HepG2 (cell line): ENCODE data around the gene SCARB2. TPM values are rescaled to one million over a fixed set of nuclear protein-coding genes. Genes with fewer than 3 reads are reported as not detected.

Source experiments
- ATAC-seq: fragments of 200-7000 bp; cut with Tn5 transposase; 3 replicates; pipeline ENCODE4 v1.9.1; 2020; ENCODE audit warnings: mild to moderate bottlenecking, moderate library complexity
- BruUV-seq: library from RNA; stranded (reverse); fragments of 400-500 nt; replicated peaks from 2 replicates; lab custom pipeline; 2021; lab: Mats Ljungman, UMichigan
- CTCF ChIA-PET: fragments of 300-600 bp; formaldehyde crosslinking; extraction: SDS; loops from one replicate; lab custom pipeline; 2021; ENCODE audit warnings: low total read pairs, inconsistent platforms, low intra/inter-chr PET ratio; lab: Yijun Ruan, JAX
- POLR2A ChIA-PET: fragments of 350-600 bp; sonication (Branson Sonifier 250); formaldehyde crosslinking; loops from one replicate; lab custom pipeline; 2020; ENCODE audit warnings: antibody characterized with exemption, inconsistent platforms; lab: Yijun Ruan, JAX
- DNase-seq: peaks from one replicate; pipeline ENCODE4 v3.0.0-alpha.2; 2015; ENCODE audit warnings: low spot score
- FAIRE-seq: peaks from 3 replicates; lab custom pipeline; 2011; peaks lifted over from hg19 to GRCh38; lab: Jason Lieb, UNC
- H2AFZ ChIP-seq: one replicate; pipeline ENCODE4 v1.6.1; 2011; ENCODE audit warnings: low read length, inconsistent platforms
- H3K27ac ChIP-seq: fragments of 300-600 bp; 3 replicates; pipeline ENCODE4 v1.8.0; 2011; ENCODE audit warnings: mixed run types, mild to moderate bottlenecking, mixed read lengths, low read length, inconsistent platforms; ENCODE audit not compliant: insufficient read depth; ENCODE audit errors: extremely low read length
- H3K27me3 ChIP-seq, 2 experiments: fragments of 200-600 bp in 1 of 2; 2 replicates in 1 of 2; 3 replicates in 1 of 2; pipeline versions ENCODE4 v1.6.0 to v1.8.0; 2011; ENCODE audit warnings: low read length in 2 of 2, mild to moderate bottlenecking in 2 of 2, moderate library complexity in 2 of 2, inconsistent platforms in 1 of 2; ENCODE audit not compliant: insufficient read depth in 2 of 2, control insufficient read depth in 1 of 2
- H3K36me3 ChIP-seq, 2 experiments: fragments of 200-600 bp in 1 of 2; replicated peaks in 1 of 2; 2 replicates in 1 of 2; 3 replicates in 1 of 2; pipeline versions ENCODE4 v1.5.1 to v1.8.0; 2011; ENCODE audit warnings: low read length in 2 of 2, inconsistent platforms in 1 of 2; ENCODE audit not compliant: insufficient read depth in 2 of 2, control insufficient read depth in 1 of 2
- H3K4me1 ChIP-seq: 2 replicates; pipeline ENCODE4 v1.5.1; 2012; ENCODE audit warnings: low read length, inconsistent platforms; ENCODE audit not compliant: insufficient read depth
- H3K4me2 ChIP-seq: 2 replicates; pipeline ENCODE4 v1.6.0; 2011; ENCODE audit warnings: low read depth, low read length, inconsistent platforms
- H3K4me3 ChIP-seq, 3 experiments: fragments of 200-600 bp in 1 of 3; sonication (generic), shearing (Covaris generic) in 1 of 3; replicated peaks in 1 of 3; 2 replicates each; pipeline ENCODE4 v1.5.1; 2011 to 2016; ENCODE audit warnings: low read length in 3 of 3, inconsistent platforms in 2 of 3, low read depth in 2 of 3, mild to moderate bottlenecking in 2 of 3, control low read depth in 1 of 3, mixed read lengths in 1 of 3; ENCODE audit not compliant: insufficient read depth in 1 of 3
- H3K79me2 ChIP-seq: one replicate; pipeline ENCODE4 v1.6.1; 2011; ENCODE audit warnings: low read length, inconsistent platforms; ENCODE audit not compliant: insufficient read depth
- H3K9ac ChIP-seq: 2 replicates; pipeline ENCODE4 v1.6.0; 2011; ENCODE audit warnings: mild to moderate bottlenecking, low read depth, low read length, inconsistent platforms; ENCODE audit not compliant: insufficient read depth
- H3K9me3 ChIP-seq: 2 replicates; pipeline ENCODE4 v1.5.1; 2012; ENCODE audit warnings: mild to moderate bottlenecking, low read length
- H4K20me1 ChIP-seq: 2 replicates; pipeline ENCODE4 v1.6.0; 2011; ENCODE audit warnings: inconsistent platforms, mild to moderate bottlenecking, low read length, moderate library complexity; ENCODE audit not compliant: insufficient read depth
- GFI1 ChIP-seq: sonication (generic); formaldehyde crosslinking; IDR thresholded peaks from 2 replicates; pipeline ENCODE4 v1.5.0; 2020; ENCODE audit warnings: missing genetic modification reagents, mild to moderate bottlenecking, borderline replicate concordance
- HDAC2 ChIP-seq: sonication (generic); formaldehyde crosslinking; IDR thresholded peaks from 2 replicates; pipeline ENCODE4 v1.4.0; 2020; ENCODE audit warnings: missing genetic modification reagents
- NFKB2 ChIP-seq: sonication (generic); formaldehyde crosslinking; IDR thresholded peaks from 2 replicates; pipeline ENCODE4 v1.4.0; 2020; ENCODE audit warnings: missing genetic modification reagents, borderline replicate concordance
- ZFP36 ChIP-seq: fragments of 150-350 bp; IDR thresholded peaks from 2 replicates; pipeline ENCODE4 v1.6.1; 2018; ENCODE audit warnings: borderline replicate concordance, low read length, low read depth; ENCODE audit not compliant: partially characterized antibody
- ZSCAN30 ChIP-seq: sonication (generic); formaldehyde crosslinking; IDR thresholded peaks from 2 replicates; pipeline ENCODE4 v1.5.0; 2020; ENCODE audit warnings: mild to moderate bottlenecking, missing genetic modification reagents
- WGBS: methylation state at CpG from one replicate; pipeline ENCODE4 v1.1.6; 2017; ENCODE audit warnings: low lambda C conversion rate; 5-methylcytosine and 5-hydroxymethylcytosine counted together
- in situ Hi-C: cut with HindIII; loops from 2 replicates; pipeline ENCODE4 v1.10.0; 2017; ENCODE audit warnings: low pct_unique_long_range_greater_than_20kb; ENCODE audit not compliant: extremely low pct_ligation_motif_present
- intact Hi-C: fragments of 100-400 bp; cut with micrococcal nuclease; formaldehyde crosslinking; loops from one replicate; pipeline ENCODE4 v1.10.0; 2022; ENCODE audit not compliant: unreplicated experiment
- polyA plus RNA-seq, 8 experiments: library from polyadenylated mRNA; depleted of rRNA in 3 of 8; stranded (reverse) in 7 of 8; unstranded in 1 of 8; fragments of >200 nt; fragmentation: Illumina TruSeq in 4 of 8; extraction: Trizol in 4 of 8; gene quantifications; 2 replicates each; pipeline versions ENCODE4 v1.2.1 to v1.2.3, GENCODE V29; 2011 to 2016; ENCODE audit warnings: low read depth in 4 of 8, missing spikeins in 1 of 8, mixed read lengths in 1 of 8; ENCODE audit not compliant: insufficient read depth in 1 of 8
- total RNA-seq, 5 experiments: library from RNA; depleted of rRNA; stranded (reverse); fragments of >200 nt; fragmentation: Illumina TruSeq; extraction: Trizol; gene quantifications; 2 replicates each; pipeline ENCODE4 v1.2.3, GENCODE V29; 2016; ENCODE audit warnings: low read depth in 1 of 5
- TF ChIP-seq, protein P1 (sequence below): sonication (generic); formaldehyde crosslinking; IDR thresholded peaks from 2 replicates; pipeline ENCODE4 v1.4.0; 2020; ENCODE audit warnings: missing genetic modification reagents

The SCARB2 gene
- total and polyA plus RNA-seq, 2 of the 13 experiments (the other 11 are each of a cell fraction or from before 2014, with no cell fraction given) = 40.6 to 43.4 TPM

- TF ChIP-seq, protein P1, sequence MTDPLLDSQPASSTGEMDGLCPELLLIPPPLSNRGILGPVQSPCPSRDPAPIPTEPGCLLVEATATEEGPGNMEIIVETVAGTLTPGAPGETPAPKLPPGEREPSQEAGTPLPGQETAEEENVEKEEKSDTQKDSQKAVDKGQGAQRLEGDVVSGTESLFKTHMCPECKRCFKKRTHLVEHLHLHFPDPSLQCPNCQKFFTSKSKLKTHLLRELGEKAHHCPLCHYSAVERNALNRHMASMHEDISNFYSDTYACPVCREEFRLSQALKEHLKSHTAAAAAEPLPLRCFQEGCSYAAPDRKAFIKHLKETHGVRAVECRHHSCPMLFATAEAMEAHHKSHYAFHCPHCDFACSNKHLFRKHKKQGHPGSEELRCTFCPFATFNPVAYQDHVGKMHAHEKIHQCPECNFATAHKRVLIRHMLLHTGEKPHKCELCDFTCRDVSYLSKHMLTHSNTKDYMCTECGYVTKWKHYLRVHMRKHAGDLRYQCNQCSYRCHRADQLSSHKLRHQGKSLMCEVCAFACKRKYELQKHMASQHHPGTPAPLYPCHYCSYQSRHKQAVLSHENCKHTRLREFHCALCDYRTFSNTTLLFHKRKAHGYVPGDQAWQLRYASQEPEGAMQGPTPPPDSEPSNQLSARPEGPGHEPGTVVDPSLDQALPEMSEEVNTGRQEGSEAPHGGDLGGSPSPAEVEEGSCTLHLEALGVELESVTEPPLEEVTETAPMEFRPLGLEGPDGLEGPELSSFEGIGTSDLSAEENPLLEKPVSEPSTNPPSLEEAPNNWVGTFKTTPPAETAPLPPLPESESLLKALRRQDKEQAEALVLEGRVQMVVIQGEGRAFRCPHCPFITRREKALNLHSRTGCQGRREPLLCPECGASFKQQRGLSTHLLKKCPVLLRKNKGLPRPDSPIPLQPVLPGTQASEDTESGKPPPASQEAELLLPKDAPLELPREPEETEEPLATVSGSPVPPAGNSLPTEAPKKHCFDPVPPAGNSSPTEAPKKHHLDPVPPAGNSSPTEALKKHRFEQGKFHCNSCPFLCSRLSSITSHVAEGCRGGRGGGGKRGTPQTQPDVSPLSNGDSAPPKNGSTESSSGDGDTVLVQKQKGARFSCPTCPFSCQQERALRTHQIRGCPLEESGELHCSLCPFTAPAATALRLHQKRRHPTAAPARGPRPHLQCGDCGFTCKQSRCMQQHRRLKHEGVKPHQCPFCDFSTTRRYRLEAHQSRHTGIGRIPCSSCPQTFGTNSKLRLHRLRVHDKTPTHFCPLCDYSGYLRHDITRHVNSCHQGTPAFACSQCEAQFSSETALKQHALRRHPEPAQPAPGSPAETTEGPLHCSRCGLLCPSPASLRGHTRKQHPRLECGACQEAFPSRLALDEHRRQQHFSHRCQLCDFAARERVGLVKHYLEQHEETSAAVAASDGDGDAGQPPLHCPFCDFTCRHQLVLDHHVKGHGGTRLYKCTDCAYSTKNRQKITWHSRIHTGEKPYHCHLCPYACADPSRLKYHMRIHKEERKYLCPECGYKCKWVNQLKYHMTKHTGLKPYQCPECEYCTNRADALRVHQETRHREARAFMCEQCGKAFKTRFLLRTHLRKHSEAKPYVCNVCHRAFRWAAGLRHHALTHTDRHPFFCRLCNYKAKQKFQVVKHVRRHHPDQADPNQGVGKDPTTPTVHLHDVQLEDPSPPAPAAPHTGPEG (CRISPR knock-in tag) = no peak
- TF ChIP-seq ZFP36 (no peak), NFKB2 (no peak)
Observed at GRCh38 chr4:76141241-76141640, 72.4 kb downstream of the SCARB2 start (continued).

GRCh38 chr4:76127754-76128153 lies 85.9 kb downstream of the SCARB2 start:
- intact Hi-C loops (no loop called here), in situ Hi-C loops (no loop called here)
- FAIRE-seq (no peak), ATAC-seq (no peak), DNase-seq (no peak)
- H3K4me3 ChIP-seq = no peak overlapping the region
- no peak overlapping the region for H3K4me2 ChIP-seq
- H3K27ac ChIP-seq = no peak overlapping the region
- H3K36me3 ChIP-seq = peaks cover 6 to 43% of the 10 kb centered on the region in 2 experiments; a peak in 4 of 5 replicates
- ChIA-PET CTCF (no interaction called here), POLR2A (no interaction called here)
- WGBS = 92% methylated on average over 3 of the region's 3 CpGs
- no peaks in the 10 kb centered on the region for H4K20me1 ChIP-seq
- no peaks in the 10 kb centered on the region for H3K79me2 ChIP-seq
- TF ChIP-seq HDAC2 (CRISPR knock-in tag) (no peak), GFI1 (no peak), ZSCAN30 (CRISPR knock-in tag) (no peak)
- H3K4me1 ChIP-seq = no peaks in the 10 kb centered on the region
- no peak overlapping the region for H2AFZ ChIP-seq
- no peak overlapping the region for H3K9ac ChIP-seq
- H3K27me3 ChIP-seq = no peaks in the 10 kb centered on the region
- H3K9me3 ChIP-seq = no peaks in the 10 kb centered on the region
- BruUV-seq = no TSS peak
